Measurements from ENCODE around the gene KCNE1. TPM values are rescaled to one million over a fixed set of nuclear protein-coding genes. Genes with fewer than 3 reads are reported as not detected.
"Not testable (repeated sequence)": the region's sequence is repeated elsewhere in the genome, so short reads cannot be mapped to it uniquely, and the experiment has no call there.

The KCNE1 gene
- not detected for total RNA-seq

DNA sequence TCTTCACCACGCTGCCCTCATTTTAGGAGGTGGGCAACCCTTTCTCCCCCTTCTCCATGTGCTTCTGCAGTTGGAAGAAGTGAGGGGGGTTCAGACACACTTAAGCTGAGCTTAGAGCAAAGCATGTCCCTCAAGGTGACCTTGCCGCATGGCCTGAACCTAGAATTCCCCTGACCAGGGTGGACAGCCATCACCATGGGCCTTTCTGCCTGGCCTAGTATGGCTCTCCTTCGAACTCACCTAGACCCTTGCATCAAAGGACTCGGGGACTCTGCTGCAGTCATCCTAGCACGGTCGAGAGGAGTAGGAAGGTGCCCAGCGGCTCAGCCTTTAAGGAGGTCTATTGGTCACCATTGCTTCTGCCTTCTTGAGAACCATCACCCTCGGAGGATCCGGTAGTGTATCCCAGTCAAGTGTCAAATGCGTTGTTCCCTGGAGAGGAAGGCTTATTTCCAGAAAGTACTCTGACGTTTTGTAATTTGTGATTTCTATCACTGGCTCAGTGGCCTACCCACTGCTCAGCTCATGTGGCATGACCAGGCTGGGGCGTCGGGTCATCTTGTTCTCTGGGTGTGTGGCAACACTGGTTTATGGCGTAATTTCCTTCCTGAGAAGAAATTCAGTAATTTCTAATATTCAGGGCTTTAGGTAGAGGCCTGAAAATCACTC lies at the start of gene KCNE1:
Gene KCNE1, minus strand, starts transcription at position 424 of the 669 bp plus-strand sequence. CDS start 62,576 bp downstream, outside the sequence.
- no peak for DNase-seq
- no peaks in the 10 kb centered on the region for H3K36me3 Mint-ChIP-seq (ENCODE audit: low read depth)
- no peak within 1 kb of the TSS for H3K4me3 Mint-ChIP-seq
- no peaks in the 10 kb centered on the region for H3K27me3 Mint-ChIP-seq (ENCODE audit: low read depth)
- H3K4me1 Mint-ChIP-seq (ENCODE audit: low read depth): peaks cover 3% of the 10 kb centered on the region
- CTCF ChIA-PET: interaction anchor here (1.7 to 3.0 kb wide), 3 partner anchors 87 to 119 kb away, joined by 6 to 25 read pairs (median 13); no protein-coding TSS in a partner anchor
- H3K27ac Mint-ChIP-seq: no peak within 1 kb of the TSS
- no peaks in the 10 kb centered on the region for H3K9me3 Mint-ChIP-seq
- intact Hi-C loops (cut with micrococcal nuclease): no loop called here

DNA sequence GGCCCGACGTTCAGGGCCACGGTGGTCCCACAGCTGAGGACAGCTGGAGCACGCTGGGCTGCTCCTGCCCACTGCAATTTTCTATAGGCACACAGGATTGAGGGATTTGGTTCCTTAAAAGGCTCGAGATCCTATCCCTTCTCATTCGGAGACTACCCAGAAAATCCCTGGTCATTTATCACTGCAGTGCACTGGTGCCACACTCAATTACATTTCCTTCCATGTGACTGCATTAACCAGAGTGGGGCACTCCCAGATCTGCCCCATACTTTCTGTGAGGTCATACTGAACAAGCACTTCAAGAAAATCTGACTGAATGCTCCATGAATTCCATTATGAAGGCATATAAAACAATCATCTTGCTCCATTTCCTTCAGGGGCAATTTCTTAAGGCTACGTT lies 49.8 kb upstream of the KCNE1 start:
- Mint-ChIP-seq H3K4me1 (ENCODE audit: low read depth) (no peaks in the 10 kb centered on the region), H3K9me3 (no peaks in the 10 kb centered on the region), H3K36me3 (ENCODE audit: low read depth) (peaks cover 2% of the 10 kb centered on the region), H3K27me3 (ENCODE audit: low read depth) (no peaks in the 10 kb centered on the region), H3K27ac (no peak overlapping the region), H3K4me3 (no peak overlapping the region)
- no peak for DNase-seq
- intact Hi-C loops (cut with micrococcal nuclease): no loop called here
- CTCF ChIA-PET: interaction anchor here (0.9 kb wide), 1 partner anchor 41 kb away, joined by 3 read pairs; no protein-coding TSS in a partner anchor

DNA sequence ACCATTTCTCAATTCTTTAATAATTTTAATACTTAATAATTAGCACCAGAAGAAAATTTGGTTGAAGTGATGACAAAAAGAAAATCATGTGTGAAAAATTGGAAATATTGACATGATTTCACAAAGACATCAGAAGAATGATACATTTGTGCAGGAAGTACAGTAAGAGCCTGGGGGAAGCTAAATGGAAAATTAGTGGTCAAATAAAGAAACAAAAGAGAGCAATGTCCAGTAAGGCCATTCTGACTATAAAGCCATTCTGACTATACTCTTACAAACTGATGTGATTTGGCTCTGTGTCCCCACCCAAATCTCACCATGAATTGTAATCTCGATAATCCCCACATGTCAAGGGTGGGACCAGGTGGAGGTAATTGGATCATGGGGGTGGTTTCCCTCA lies 48.6 kb upstream of the KCNE1 start:
- intact Hi-C loops (cut with micrococcal nuclease): no loop called here
- H3K27me3 Mint-ChIP-seq (ENCODE audit: low read depth): no peaks in the 10 kb centered on the region
- no peak overlapping the region for H3K27ac Mint-ChIP-seq
- H3K4me1 Mint-ChIP-seq (ENCODE audit: low read depth): no peaks in the 10 kb centered on the region
- no peak overlapping the region for H3K4me3 Mint-ChIP-seq
- H3K36me3 Mint-ChIP-seq (ENCODE audit: low read depth): peaks cover 2% of the 10 kb centered on the region
- DNase-seq: no peak
- H3K9me3 Mint-ChIP-seq: no peaks in the 10 kb centered on the region
- CTCF ChIA-PET: no interaction called here

DNA sequence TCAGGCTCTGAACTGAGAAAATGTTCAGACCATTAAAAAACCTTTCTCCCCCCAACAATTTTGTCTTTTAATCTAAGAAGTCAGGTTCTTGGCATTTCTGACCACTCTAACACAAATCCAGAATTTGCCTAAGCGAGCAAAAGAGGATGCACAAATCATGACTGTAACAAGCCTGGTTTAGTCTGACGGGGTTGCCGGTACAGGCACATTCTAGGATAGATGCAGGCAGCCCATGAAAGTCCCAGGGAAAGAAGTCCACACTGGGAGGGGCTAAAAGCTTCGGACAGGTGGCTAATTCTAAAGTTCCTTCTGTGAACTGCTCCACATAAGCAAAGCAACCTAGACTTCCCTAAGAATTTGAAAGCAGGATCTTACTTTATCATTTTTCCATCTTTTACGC lies 48.0 kb upstream of the KCNE1 start:
- peaks cover 3% of the 10 kb centered on the region for H3K9me3 Mint-ChIP-seq
- CTCF ChIA-PET: no interaction called here
- H3K27me3 Mint-ChIP-seq (ENCODE audit: low read depth): no peaks in the 10 kb centered on the region
- no peak overlapping the region for H3K4me3 Mint-ChIP-seq
- peaks cover 3% of the 10 kb centered on the region for H3K36me3 Mint-ChIP-seq (ENCODE audit: low read depth)
- no peak overlapping the region for H3K27ac Mint-ChIP-seq
- intact Hi-C loops (cut with micrococcal nuclease): no loop called here
- H3K4me1 Mint-ChIP-seq (ENCODE audit: low read depth): no peaks in the 10 kb centered on the region
- DNase-seq: no peak

DNA sequence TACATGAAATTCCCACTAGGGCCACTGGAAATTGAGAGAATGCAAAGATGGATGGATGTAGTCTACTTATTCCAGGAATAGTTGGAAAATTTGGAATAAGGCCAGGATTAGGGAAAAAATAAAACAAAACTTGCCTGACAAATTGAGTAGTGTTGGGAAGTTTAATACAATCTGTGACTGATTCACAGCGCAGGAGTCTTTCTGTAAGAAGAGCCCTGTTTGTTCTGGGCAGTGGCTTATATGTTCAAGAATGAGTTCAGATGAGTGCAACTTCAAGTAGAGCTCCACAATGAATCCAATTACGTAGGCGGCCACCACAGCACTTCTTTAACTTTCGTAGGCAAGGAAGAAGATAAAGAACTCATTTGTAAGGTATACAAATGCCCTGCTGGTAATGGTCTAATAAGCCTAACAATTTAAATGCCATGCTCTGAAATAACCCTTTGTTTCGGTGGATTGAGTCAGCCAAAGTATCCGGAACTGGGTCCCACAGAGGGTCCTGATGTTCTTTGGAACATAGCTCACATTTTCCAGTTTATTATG lies 47.1 kb upstream of the KCNE1 start:
- Mint-ChIP-seq H3K27me3 (ENCODE audit: low read depth) (no peaks in the 10 kb centered on the region), H3K36me3 (ENCODE audit: low read depth) (peaks cover 9% of the 10 kb centered on the region), H3K4me1 (ENCODE audit: low read depth) (peaks cover 3% of the 10 kb centered on the region), H3K4me3 (no peak overlapping the region), H3K27ac (no peak overlapping the region), H3K9me3 (peaks cover 10% of the 10 kb centered on the region)
- CTCF ChIA-PET: interaction anchor here (1.1 kb wide), 1 partner anchor 9 kb away, joined by 3 read pairs; no protein-coding TSS in a partner anchor
- DNase-seq: no peak
- intact Hi-C loops (cut with micrococcal nuclease): no loop called here

DNA sequence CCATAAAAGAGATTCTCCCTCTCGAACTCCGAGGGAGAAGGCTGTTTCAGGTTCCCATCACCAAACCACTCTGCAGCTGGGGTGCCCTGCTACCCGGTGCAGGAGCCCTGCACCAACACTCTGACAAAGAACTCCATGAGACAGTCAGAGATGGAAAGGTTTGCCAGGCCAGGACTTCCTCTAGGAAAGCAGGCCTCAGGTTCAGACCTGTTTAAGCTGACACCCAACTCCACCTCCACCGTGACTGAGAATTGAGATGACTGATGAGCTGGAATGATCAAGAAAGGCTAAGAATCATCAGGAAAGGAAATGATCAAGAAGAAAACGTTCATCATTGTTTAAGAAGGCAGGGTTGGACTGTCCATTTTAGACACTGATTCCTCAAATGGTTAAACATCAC lies 46.2 kb upstream of the KCNE1 start:
- Mint-ChIP-seq H3K4me3 (no peak overlapping the region), H3K27ac (no peak overlapping the region), H3K36me3 (ENCODE audit: low read depth) (peaks cover 11% of the 10 kb centered on the region), H3K4me1 (ENCODE audit: low read depth) (peaks cover 7% of the 10 kb centered on the region), H3K9me3 (peaks cover 10% of the 10 kb centered on the region), H3K27me3 (ENCODE audit: low read depth) (no peaks in the 10 kb centered on the region)
- intact Hi-C loops (cut with micrococcal nuclease): no loop called here
- DNase-seq: no peak
- CTCF ChIA-PET: interaction anchor here (1.1 kb wide), 1 partner anchor 10 kb away, joined by 3 read pairs; no protein-coding TSS in a partner anchor

DNA sequence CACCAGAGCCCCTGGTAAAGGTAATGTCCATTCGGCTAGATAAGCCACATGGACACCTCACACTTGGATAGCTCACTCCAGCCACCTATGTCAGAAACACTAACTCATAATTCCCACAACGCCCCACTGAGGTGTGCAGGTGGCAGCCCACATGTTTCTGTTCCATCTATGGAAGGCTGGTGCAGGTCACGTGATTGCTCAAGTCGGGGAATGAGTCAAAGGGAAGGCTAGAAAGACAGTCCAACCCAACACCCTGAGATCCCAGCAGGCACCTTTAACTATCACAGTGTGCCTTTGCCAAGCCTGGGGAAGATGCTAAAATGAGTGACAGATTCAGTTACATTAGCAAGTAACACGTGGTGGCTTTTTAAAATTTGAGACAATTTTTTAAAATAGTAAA lies 45.3 kb upstream of the KCNE1 start:
- no peak for DNase-seq
- Mint-ChIP-seq H3K36me3 (ENCODE audit: low read depth) (peaks cover 9% of the 10 kb centered on the region), H3K9me3 (peaks cover 10% of the 10 kb centered on the region), H3K4me1 (ENCODE audit: low read depth) (peaks cover 7% of the 10 kb centered on the region), H3K27ac (no peak overlapping the region), H3K4me3 (no peak overlapping the region), H3K27me3 (ENCODE audit: low read depth) (no peaks in the 10 kb centered on the region)
- CTCF ChIA-PET: no interaction called here
- intact Hi-C loops (cut with micrococcal nuclease): no loop called here

DNA sequence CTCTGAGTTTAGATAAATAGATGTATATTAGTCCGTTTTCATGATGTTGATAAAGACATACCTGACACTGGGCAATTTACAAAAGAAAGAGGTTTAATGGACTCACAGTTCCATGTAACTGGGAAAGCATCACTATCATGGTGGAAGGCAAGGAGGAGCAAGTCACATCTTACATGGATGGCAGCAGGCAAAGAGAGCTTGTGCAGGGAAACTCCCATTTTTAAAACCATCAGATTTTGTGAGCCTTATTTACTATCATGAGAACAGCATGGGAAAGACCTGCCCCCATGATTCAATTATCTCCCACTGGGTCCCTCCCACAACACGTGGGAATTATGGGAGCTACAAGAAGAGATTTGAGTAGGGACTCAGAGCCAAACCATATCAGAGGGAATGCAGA lies 42.7 kb upstream of the KCNE1 start:
- H3K27me3 Mint-ChIP-seq (ENCODE audit: low read depth); intact Hi-C loops (cut with micrococcal nuclease); H3K4me3 Mint-ChIP-seq; DNase-seq; CTCF ChIA-PET; H3K27ac Mint-ChIP-seq; H3K4me1 Mint-ChIP-seq (ENCODE audit: low read depth): not testable (repeated sequence)
- peaks cover 10% of the 10 kb centered on the region for H3K9me3 Mint-ChIP-seq
- peaks cover 11% of the 10 kb centered on the region for H3K36me3 Mint-ChIP-seq (ENCODE audit: low read depth)

DNA sequence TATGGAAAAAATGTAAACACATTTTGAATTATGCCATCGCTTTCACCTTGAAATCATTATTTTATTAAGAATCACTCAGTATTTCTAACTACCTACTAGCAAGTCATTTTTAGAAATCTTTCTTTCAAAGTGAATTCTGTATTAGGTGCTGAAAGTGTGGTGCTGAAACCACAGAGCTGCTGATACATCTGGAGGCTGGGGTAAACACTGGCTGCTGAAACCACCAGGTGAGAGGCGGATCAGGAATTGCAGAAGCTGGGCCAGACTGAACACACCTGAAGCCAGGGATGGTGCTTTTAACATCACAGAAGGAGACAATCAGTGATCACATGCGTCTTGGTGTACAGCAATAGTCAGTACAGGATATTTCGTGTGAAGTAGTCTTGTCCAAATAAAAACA lies 42.2 kb upstream of the KCNE1 start:
- DNase-seq: no peak
- no peak overlapping the region for H3K27ac Mint-ChIP-seq
- H3K4me3 Mint-ChIP-seq: no peak overlapping the region
- H3K27me3 Mint-ChIP-seq (ENCODE audit: low read depth): no peaks in the 10 kb centered on the region
- peaks cover 10% of the 10 kb centered on the region for H3K9me3 Mint-ChIP-seq
- CTCF ChIA-PET: no interaction called here
- H3K4me1 Mint-ChIP-seq (ENCODE audit: low read depth): peaks cover 7% of the 10 kb centered on the region
- intact Hi-C loops (cut with micrococcal nuclease): no loop called here
- peaks cover 11% of the 10 kb centered on the region for H3K36me3 Mint-ChIP-seq (ENCODE audit: low read depth)

DNA sequence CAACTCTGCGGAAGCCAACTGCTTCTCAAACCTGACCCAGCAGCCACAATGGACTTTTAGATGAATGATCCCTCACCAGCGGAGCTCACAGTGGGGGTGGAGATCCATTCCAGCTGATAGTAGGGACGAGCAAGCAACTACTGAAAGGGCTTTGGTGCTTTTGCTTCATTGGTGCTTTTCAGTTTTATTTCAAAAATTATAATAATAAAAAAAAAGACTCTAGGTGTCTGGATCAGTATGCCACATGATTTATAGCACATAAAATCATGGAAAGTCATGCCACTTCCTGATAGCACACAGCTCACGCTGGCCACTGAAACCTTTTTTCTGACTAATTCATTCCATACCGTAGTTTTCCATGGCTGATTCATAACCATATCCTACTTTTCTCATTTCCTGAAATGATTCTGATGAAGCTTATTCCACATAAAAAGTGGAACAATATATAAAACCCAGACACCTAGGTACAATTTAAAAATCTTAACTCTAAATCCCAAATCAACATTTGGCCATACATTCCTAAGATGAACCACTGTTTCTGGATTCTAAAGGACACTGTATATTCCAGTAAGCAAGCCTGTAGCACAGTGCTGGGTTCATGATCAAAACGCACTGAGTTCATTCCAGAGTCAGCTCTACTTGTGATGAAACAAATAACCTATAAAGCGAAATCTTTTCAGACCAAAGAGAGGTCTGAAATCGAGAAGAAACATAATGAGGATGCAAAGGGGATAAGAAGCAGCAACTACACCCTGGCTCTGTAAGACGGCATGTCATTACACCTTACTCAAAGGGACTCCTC lies 41.3 kb upstream of the KCNE1 start:
- CTCF ChIA-PET: no interaction called here
- H3K36me3 Mint-ChIP-seq (ENCODE audit: low read depth): peaks cover 11% of the 10 kb centered on the region
- no peaks in the 10 kb centered on the region for H3K27me3 Mint-ChIP-seq (ENCODE audit: low read depth)
- peaks cover 10% of the 10 kb centered on the region for H3K9me3 Mint-ChIP-seq
- H3K27ac Mint-ChIP-seq: no peak overlapping the region
- H3K4me1 Mint-ChIP-seq (ENCODE audit: low read depth): peaks cover 7% of the 10 kb centered on the region
- DNase-seq: no peak
- intact Hi-C loops (cut with micrococcal nuclease): no loop called here
- H3K4me3 Mint-ChIP-seq: no peak overlapping the region

DNA sequence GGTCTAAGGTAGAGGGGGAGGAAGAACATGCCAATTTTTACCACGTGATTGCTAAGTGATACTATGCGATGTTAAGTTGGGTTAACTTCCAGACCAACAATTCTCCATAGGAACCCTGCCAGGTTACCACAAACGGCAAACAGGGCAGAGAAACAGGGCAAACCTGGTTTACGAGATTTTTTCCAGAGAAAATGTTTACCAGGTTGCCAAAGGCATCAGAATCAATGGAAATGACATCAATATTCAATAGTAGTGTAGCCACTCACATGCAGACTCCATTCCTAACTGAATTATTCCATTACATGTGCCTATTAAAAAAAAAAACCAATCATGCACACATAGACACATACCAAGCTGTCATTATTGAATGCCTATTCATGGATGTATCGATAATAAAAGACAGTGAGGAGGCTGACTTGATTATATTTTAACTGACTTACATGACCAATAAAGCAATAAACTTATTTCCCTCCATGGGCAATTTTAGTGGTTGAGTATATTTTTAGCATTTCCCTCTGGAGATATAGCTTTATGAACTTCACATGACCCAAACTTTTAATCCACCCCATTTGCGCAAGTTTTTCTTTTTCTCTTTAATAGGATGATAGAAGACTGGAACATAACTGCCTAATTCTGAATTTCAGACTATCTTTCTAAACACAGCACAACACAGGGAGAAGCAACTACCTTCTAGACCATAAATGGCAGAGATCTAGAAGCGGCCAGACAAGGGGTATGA lies 40.5 kb upstream of the KCNE1 start:
- Mint-ChIP-seq H3K4me3 (no peak overlapping the region), H3K9me3 (peaks cover 10% of the 10 kb centered on the region), H3K4me1 (ENCODE audit: low read depth) (peaks cover 7% of the 10 kb centered on the region), H3K27me3 (ENCODE audit: low read depth) (no peaks in the 10 kb centered on the region), H3K36me3 (ENCODE audit: low read depth) (peaks cover 11% of the 10 kb centered on the region), H3K27ac (no peak overlapping the region)
- intact Hi-C loops (cut with micrococcal nuclease): no loop called here
- no peak for DNase-seq
- CTCF ChIA-PET: interaction anchor here (0.6 kb wide), 1 partner anchor 1780 kb away, joined by 4 read pairs; no protein-coding TSS in a partner anchor

DNA sequence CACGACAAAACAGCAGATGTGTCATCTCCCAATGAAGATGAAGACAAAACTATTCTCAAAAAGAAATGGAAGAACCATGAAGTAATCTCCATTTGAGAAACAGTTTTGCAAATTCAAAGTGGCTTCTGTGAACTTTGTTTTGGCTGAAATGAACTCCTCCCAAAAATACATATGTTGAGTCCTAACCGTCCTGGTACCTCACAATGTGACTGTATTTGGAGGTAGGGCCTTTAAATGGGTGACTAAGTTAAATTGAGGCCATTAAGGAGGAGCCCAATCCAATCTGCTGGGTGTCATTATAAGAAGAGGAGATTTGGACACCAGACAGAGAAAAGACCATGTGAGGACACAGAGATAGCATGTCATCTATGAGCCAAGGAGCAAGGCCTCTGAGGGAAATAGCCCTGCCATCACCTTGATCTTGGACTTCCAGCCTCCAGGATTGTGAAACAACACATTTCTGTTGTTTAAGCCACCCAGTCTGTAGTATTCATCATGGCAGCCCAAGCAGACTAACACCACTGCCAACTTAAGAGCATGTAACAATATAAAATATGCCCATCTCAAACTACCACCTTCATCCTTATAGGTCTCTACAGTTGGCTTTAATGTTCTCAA lies 38.3 kb upstream of the KCNE1 start:
- H3K36me3 Mint-ChIP-seq (ENCODE audit: low read depth): peaks cover 11% of the 10 kb centered on the region
- intact Hi-C loops (cut with micrococcal nuclease): no loop called here
- DNase-seq: no peak

More for the DNA sequence above, 38.3 kb upstream of the KCNE1 start:
- Mint-ChIP-seq H3K4me3 (no peak overlapping the region), H3K27me3 (ENCODE audit: low read depth) (no peaks in the 10 kb centered on the region), H3K4me1 (ENCODE audit: low read depth) (peaks cover 10% of the 10 kb centered on the region), H3K9me3 (peaks cover 10% of the 10 kb centered on the region), H3K27ac (no peak overlapping the region)
- CTCF ChIA-PET: no interaction called here
